HS-5 (cell line): ENCODE results near the gene ABHD5.

Experiments
- DNase-seq: peaks from one replicate; pipeline ENCODE4 v3.0.0-alpha.2; 2012; ENCODE audit warnings: low read depth

Gene ABHD5

DNA sequence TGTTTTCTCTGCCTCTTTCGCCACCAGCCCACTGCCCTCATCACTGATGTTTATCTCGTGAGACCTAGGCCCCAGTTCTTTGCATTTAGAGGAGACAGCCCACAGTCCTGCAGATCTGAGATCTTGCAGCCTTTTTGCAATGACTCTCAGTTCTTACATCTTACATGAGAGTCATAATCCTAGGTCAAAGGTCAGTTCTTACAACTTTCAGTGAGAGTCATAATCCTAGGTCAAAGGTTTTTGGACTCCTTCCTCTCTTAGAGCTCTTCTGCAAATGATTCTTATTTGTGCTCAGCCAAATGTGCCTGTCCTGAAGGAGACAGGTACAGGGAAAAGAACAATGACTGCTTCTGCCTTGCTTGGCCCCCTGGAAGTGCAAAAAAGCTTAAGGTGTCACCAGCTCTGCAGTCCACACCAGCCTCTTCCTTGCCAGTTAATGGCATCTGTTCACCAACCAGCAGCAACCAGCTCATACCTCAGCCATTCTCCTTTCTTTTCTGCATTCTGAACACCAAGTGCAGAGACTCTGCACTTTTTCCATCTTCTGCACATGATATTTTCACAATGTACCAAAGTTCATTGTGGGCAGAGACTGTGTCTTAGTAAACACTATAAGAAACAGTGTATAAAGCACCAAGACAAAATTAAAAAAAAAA, 67.1 kb downstream of the ABHD5 start:
- no peak for DNase-seq

DNA sequence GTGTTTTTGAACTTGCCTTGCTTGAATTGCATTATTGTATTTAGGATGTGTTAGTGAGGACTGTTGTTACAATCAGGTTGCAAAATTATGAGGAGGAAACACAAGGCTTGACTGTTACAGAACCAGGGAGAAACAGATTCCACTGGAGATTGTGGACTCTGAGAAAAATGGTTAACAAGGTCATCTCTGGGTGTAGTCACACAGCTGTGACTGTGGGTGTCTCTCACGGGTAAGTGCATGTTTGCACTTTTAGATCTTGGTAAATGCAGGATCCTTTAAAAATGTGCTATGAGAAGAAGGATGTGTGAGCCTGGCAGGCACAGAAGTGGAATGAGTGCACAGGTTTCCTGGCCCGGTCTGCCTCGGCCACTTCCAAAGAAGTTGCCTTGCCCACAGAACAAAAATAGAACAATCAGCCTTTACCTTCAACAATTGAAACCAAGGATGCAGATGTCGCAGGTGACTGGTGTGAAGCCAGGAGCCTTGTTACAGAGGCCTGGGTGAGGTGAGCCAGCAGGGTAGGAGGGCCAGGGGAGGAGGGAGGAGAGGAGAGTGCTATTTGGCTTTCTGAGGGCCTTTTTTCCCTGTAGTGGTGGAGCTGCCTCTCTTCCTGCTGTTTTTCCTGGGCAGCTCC, 68.0 kb downstream of the ABHD5 start:
- no peak for DNase-seq

DNA sequence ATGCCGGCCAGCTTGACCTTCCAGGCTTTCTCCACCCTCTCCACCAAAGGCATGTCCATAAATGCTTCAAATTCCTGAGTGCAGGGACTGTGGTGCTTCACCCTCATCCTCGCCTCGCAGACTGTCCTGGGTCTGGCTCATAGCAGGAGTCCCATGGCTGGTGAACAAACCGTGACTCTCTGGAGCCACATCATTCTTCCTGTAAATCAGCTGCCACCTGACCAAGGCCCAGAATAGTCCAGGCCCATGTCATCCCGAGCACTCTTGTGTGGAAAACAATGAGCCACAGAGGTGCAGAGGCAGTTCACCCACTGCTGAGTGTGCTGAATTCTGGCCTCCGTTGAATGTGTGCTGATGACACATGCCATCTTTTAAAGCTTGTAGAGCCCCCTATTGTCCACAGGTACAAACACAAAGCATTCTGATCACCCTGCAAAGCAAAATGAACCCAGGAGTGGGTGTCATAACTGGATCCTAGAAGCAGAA, 68.6 kb downstream of the ABHD5 start:
- peak; percentile 98 for DNase-seq

DNA sequence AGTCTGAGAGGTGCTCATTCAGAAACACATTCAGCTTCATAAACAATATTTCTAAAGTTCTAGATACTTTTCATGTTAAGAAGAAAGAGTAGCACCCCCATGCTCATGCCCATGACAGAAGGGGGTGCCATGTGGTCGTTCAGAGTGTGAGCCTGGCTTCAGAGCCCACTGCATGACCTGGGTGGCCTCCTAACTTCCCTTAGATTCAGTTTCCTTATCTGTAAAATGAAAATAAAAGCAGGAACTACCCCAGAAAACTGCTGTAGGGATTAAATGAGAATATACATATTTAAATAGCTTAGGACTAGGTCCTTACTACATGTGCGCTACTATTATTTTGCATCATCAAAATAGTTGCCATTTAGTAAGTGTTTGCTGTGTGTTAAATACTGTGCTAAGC, 69.2 kb downstream of the ABHD5 start:
- DNase-seq: no peak

- no peak for DNase-seq
Measured at GRCh38 chr3:43760938-43761337, 70.2 kb downstream of the ABHD5 start.

DNA sequence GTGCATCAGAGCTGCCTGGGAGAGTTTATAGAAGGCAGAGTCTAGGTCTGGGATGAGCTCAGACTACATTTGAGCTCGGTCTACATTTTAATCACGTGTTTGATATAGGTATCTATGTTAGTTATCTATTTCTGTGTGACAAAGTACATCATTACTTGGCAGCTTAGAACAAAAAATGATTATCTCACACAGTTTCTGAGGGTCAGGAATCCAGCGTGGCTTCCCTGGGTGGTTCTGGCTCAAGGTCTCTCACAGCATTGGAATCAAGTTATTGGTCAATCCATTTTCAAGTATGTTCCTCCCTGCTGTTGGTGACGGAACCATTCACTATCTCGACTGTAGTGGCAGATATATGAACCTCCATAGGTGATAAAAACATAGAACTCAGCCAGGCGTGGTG, 71.7 kb downstream of the ABHD5 start:
- DNase-seq: no peak

GRCh38 chr3:43764056-43764455, 73.3 kb downstream of the ABHD5 start:
- DNase-seq: no peak

GRCh38 chr3:43764471-43764870, 73.7 kb downstream of the ABHD5 start:
- no peak for DNase-seq

GRCh38 chr3:43765521-43765971, 74.8 kb downstream of the ABHD5 start:
- no peak for DNase-seq

GRCh38 chr3:43766672-43767465, 76.1 kb downstream of the ABHD5 start:
- peak; percentile 92 for DNase-seq

GRCh38 chr3:43768381-43768973, 77.7 kb downstream of the ABHD5 start:
- DNase-seq: no peak

- DNase-seq: peak; percentile 96
Measured at GRCh38 chr3:43769097-43769884, 78.6 kb downstream of the ABHD5 start.

DNA sequence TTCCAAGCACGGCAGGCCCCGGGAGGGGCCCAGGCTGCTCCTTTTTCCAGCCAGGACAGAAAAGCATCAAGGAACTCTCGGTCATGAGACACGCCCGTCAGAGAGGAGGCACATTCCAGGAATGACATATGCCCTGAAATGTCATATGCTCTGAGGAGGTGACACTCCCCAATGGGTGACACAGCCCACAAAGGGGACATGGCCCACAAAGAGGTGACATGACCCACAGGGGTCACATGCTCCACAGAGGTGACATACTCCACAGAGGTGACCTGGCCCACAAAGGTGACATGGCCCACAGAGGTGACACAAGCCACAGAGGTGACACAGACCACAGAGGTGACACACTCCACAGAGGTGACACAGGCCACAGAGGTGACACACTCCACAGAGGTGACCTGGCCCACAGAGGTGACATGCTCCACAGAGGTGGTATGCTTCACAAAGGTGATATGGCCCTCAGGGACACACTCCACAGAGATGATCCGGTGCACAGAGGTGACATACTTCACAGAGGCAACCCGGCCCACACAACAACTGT, 79.2 kb downstream of the ABHD5 start:
- DNase-seq: no peak

DNA sequence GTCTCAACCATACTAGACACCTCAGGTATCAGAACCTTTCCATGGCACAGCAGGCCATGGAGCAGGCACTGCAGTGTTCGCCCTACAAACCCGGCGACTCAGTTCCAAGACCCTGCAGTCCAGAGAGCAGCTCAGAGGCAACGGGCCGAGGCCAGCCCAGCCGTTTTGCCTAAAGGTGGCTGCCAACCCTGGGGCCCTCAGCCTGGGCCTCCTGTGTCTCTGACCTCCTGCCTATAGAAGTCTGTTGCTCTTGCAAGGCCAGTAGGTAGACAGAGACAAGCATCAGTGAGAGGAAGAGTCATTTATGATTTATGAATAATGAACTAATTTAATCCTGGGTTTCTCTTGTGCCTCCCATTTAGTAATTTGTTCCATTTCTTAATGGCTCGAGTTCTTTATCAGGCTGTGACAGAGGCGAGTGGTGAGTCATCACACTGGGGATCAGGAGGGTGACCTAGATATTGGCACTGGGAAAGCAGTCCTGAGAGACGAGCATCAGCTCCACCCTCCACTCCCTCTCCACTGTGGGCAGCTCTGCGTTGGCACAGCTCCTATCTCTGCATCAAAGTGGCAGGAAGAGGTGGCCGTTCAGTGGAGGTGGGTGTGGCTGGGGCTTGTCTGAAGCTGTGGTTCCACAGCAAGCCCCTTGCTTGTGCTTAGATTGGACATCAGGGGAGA, 79.8 kb downstream of the ABHD5 start:
- no peak for DNase-seq

DNA sequence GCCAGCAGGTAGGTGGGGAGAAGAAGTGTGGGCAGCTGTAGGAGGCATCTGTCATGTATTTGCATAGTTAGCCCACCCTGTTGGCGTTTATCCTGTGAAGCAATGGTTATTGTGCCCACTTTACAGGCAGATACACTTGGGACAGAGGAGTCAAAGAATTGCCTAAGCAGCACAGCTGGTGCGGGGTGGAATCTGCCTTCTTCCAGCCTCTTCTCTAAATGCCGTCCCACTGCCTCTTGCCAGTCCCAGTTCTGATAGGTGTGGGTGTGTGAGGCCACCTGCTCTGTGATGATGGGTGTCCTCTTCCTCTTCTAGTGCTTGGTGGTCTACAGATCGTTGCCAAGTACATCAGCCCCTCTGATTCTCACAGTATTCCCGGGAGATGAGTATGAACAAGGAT, 80.9 kb downstream of the ABHD5 start:
- no peak for DNase-seq

- DNase-seq: no peak
Measured at GRCh38 chr3:43773273-43774094, 82.7 kb downstream of the ABHD5 start.

- no peak for DNase-seq
Measured at GRCh38 chr3:43774799-43775198, 84.1 kb downstream of the ABHD5 start.

- no peak for DNase-seq
Measured at GRCh38 chr3:43776101-43776500, 85.4 kb downstream of the ABHD5 start.

DNA sequence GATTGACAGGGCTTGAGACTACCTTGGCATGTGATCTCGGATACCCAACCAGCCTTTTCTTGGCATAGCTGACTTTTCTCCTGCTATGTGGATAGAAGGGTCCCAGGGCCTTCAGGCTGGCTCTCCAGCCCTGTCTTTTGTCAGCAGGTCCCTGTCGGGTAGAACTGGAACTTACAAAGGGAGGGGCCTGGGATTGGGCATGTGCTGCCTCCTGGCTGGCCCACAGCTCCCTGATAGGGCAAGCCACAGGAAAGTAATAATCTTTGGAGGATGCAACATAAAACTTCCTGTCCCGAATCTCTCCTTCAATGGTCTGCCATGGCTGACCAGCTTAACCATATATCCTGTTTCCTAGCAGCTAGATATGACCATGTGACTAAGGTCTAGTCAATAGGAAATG, 89.1 kb downstream of the ABHD5 start:
- no peak for DNase-seq

DNA sequence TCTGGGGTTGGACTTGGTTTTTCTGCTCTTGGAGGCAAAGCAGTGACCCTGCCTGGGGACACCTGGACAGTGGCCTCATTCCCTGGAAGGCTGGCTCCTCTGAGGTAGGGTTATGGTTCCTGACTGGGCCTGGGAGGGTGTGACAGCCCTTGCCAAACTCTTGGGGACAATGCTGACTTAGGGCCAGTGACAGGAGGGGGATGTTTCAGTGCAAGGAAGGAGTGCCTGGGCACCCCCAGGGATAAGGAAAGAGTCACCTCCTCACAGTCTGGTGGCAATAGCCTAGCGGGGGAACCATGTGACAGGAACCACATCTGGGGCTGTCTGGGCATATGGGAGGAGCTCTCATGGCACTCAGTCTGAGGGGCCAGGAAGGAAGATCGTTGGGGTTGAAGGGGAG, 91.8 kb downstream of the ABHD5 start:
- DNase-seq: no peak
